ENCODE results near the gene PINLYP.

DNA sequence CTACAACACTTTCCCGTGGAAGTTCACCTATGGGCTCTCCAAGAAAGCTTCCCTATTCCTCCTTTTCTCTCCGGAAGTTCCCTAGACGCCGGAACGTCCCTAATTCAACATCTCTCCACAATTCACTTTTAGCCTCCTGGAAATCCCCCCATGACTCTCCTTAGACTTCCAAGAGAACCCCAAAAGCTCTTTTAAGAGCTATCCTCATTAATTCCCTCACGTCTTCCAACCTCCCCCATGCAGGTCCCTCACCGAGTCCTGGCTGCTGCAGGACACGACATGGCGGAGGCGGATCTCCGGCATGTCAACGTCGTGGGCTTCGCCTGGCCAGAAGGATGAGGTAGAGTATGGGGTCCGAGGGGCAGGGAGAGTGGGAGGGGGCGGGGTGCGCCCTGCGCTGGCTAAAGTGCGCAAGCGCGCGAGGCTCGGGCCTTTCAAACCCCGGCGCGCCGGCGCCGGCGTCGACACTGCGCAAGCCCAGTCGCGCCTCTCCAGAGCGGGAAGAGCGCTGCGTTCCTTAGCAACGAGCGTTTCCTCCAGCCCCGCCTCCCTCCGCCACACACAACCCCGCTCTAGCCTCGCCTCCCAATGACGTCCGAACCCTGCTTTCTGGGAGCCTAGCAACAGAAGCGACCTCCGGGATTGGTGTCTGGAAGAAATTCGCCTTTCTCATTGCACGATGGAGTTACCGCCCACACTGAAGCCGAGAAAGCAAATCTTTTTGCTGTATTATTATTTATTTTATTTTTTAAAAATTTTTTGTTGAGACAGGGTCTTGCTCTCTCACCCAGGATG, at the start of gene PINLYP, which contains the start of gene XRCC1:
- peak; percentile 58 for TF ChIP-seq POLR2A (IDR thresholded peaks at IDR 0.05; ENCODE audit: low read length)
- TF ChIP-seq GATA1 (IDR thresholded peaks at IDR 0.05; ENCODE audit: low read depth, low read length), result no peak
